Stomach (tissue), 9 donors: ENCODE data around the gene ZNF462. TPM values are rescaled to one million over a fixed set of nuclear protein-coding genes. Genes with fewer than 3 reads are reported as not detected.

Source experiments
- DNase-seq, 2 donors: peaks; one replicate each; pipeline versions ENCODE4 v3.0.0 to v3.0.0-alpha.2; 2013 to 2019
- H3K27ac ChIP-seq, 5 donors: fragments of 200-600 bp in 4 of 5; sonication (generic) in 4 of 5; one replicate each; pipeline ENCODE4 v1.5.1; 2013 to 2019; ENCODE audit warnings: mild to moderate bottlenecking in 1 of 5, moderate library complexity in 1 of 5
- H3K27me3 ChIP-seq, 3 donors: fragments of 200-600 bp; sonication (generic); one replicate each; pipeline ENCODE4 v1.5.1; 2017 to 2019; ENCODE audit warnings: mixed run types in 1 of 3
- H3K36me3 ChIP-seq, 4 donors: fragments of 200-600 bp; sonication (generic); 1 replicate in 3 of 4; 2 replicates in 1 of 4; pipeline ENCODE4 v1.5.1; 2016 to 2019
- H3K4me1 ChIP-seq, 4 donors: fragments of 200-600 bp; sonication (generic); one replicate each; pipeline ENCODE4 v1.5.1; 2016 to 2019
- H3K4me3 ChIP-seq, 4 donors: fragments of 200-600 bp; sonication (generic) in 3 of 4; one replicate each; pipeline ENCODE4 v1.5.1; 2016 to 2019; ENCODE audit warnings: mild to moderate bottlenecking in 1 of 4
- H3K9me3 ChIP-seq, 4 donors: fragments of 200-600 bp; sonication (generic); one replicate each; pipeline ENCODE4 v1.5.1; 2016 to 2019
- CTCF ChIP-seq, 7 experiments: fragments of 450-650 bp in 4 of 7; fragments of 200-600 bp in 3 of 7; sonication (generic) in 3 of 7; IDR thresholded peaks; one replicate each; pipeline ENCODE4 v1.5.1; 2016 to 2019; ENCODE audit warnings: antibody characterized with exemption in 7 of 7, control low read depth in 2 of 7, mild to moderate bottlenecking in 1 of 7
- EP300 ChIP-seq: sonication (generic); formaldehyde crosslinking; IDR thresholded peaks from one replicate; pipeline ENCODE4 v1.6.1; 2017; ENCODE audit warnings: antibody characterized with exemption
- POLR2A ChIP-seq, 4 donors: fragments of 450-650 bp; IDR thresholded peaks; one replicate each; pipeline ENCODE4 v1.6.1; 2016; ENCODE audit warnings: antibody characterized with exemption in 4 of 4, control low read depth in 2 of 4, mild to moderate bottlenecking in 1 of 4, moderate library complexity in 1 of 4
- POLR2AphosphoS5 ChIP-seq, 3 donors: sonication (generic); formaldehyde crosslinking; IDR thresholded peaks; one replicate each; pipeline ENCODE4 v1.6.1; 2016; ENCODE audit warnings: antibody characterized with exemption in 3 of 3
- WGBS, 5 donors: extraction: QIAGEN DNeasy Blood & Tissue Kit in 3 of 5; methylation state at CpG; one replicate each; pipeline versions ENCODE4 v1.1.5 to v1.1.7; 2013 to 2018; 5-methylcytosine and 5-hydroxymethylcytosine counted together
- intact Hi-C: fragments of 100-400 bp; cut with DNase I; formaldehyde crosslinking; loops from one replicate; pipeline ENCODE4 v1.15.1; 2023; ENCODE audit warnings: low total_unique reads
- polyA plus RNA-seq, 3 donors: library from polyadenylated mRNA; stranded (reverse); fragments of 200-250 nt; gene quantifications; one replicate each; pipeline ENCODE4 v1.2.3, GENCODE V29; 2013
- total RNA-seq, 5 donors: library from RNA; depleted of rRNA; stranded (reverse); fragments of >200 nt; gene quantifications; one replicate each; pipeline versions ENCODE4 v1.1.0 to v1.2.3, GENCODE V29; 2014 to 2016
- donor health status: healthy with polysubstance abuse.
- donor health status: Bipolar disorder and iron deficiency.
- donor health status: healthy.

ZNF462 gene
- total and polyA plus RNA-seq, 8 donors, result 0.50 to 60.1 (median 10.1) TPM

DNA sequence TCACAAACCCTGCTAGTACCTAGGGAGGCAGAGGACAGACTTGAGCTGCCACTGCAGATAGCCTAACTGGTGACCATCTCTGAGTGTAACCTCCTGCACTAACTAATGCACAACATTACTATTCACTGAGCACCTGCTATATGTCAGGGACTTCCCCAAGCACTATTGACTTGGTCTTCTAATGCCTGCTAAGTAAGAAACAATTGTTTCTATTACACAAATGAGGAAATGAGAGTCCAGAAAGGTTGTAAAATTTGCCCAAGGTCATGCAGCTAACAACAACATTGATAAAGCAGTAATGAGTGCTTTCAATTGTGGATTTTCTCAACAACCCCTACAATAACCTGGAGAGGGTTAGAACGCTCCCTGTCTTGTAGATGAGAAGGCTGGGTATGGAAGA lies 183.7 kb downstream of the ZNF462 start:
- Histone ChIP-seq H3K4me1 (no peaks in the 10 kb centered on the region), H3K27ac (no peak overlapping the region), H3K27me3 (no peaks in the 10 kb centered on the region), H3K9me3 (no peaks in the 10 kb centered on the region), H3K36me3 (no peaks in the 10 kb centered on the region), H3K4me3 (no peak overlapping the region)
- TF ChIP-seq POLR2A (IDR thresholded peaks at IDR 0.05), result no peak
- no peak for TF ChIP-seq EP300
- TF ChIP-seq POLR2AphosphoS5 (IDR thresholded peaks at IDR 0.05), result no peak
- TF ChIP-seq CTCF (IDR thresholded peaks at IDR 0.05), result no peak
- WGBS, 5 donors, result 86 to 100% (median 96%) methylated on average over 1 of the region's 1 CpG
- intact Hi-C loops, result no loop called here
- no peak for DNase-seq

DNA sequence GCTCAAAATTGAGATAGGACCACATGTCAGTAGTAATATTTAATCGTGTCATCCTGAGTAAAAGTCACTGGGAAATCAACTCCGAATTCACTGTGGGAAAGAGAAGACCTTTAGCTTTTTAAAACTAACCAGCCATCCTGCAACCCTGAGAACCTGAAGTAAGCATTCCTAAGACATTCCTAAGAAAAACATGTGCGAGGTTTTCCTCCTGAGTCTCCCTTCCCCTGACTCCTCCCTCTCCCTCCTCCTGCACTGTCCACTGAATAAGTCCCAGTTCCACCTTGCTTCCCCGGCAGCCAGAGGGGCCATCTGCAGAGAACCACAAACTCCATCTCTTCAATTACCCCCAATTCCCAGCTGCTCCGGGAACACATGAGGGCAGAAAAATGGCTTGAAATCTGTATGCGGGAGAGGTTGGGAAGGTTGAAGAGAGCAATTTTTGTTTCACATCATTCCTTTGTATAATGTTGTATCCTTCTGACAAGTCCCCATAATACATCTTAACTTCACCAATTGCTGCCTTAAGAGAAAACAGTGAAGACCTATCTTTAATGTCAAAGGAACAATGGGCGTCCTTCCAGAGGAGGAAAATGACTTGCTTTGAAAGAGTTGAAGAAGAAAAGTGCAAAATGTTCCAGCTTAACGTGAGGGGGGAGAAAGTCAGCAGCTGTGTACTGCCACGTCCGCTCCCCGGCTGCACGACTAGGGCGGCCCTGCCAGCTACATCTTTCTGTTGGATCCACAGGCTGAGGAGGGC lies 186.3 kb downstream of the ZNF462 start:
- H3K4me1 ChIP-seq, result no peaks in the 10 kb centered on the region
- TF ChIP-seq POLR2A (IDR thresholded peaks at IDR 0.05) (no peak), EP300 (no peak), POLR2AphosphoS5 (IDR thresholded peaks at IDR 0.05) (no peak), CTCF (IDR thresholded peaks at IDR 0.05) (no peak)
- H3K27ac ChIP-seq, result no peak overlapping the region
- no peak overlapping the region for H3K4me3 ChIP-seq
- intact Hi-C loops, result no loop called here
- H3K9me3 ChIP-seq, result no peaks in the 10 kb centered on the region
- no peaks in the 10 kb centered on the region for H3K36me3 ChIP-seq
- 76 to 84% (median 80%) methylated on average over 13 of the region's 13 CpGs for WGBS, 5 donors
- no peaks in the 10 kb centered on the region for H3K27me3 ChIP-seq
- DNase-seq, result no peak

DNA sequence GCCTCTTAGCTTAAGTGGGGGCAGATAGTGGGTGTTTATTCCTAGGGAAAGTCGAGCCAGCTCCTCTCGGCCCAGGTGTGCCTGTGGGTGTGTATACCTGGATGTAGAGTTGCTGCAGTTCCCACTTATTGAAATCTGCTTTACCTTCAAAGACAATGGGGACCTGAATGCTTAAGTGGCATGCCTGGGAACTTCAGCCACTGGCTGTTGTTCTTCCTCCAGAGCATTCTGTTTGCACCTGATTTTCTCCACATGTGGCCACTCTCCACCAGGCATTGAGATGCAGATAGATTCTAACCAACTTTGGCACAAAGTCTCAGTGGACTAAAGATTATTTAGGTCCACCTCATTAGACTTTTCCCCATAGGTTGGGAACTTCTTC lies 186.8 kb downstream of the ZNF462 start:
- Histone ChIP-seq H3K36me3 (no peaks in the 10 kb centered on the region), H3K4me3 (no peak overlapping the region), H3K9me3 (no peaks in the 10 kb centered on the region), H3K27ac (no peak overlapping the region), H3K27me3 (no peaks in the 10 kb centered on the region), H3K4me1 (no peaks in the 10 kb centered on the region)
- intact Hi-C loops, result no loop called here
- no peak for DNase-seq
- no peak for TF ChIP-seq CTCF (IDR thresholded peaks at IDR 0.05)
- 29 to 46% (median 38%) methylated on average over 2 of the region's 2 CpGs for WGBS, 5 donors

DNA sequence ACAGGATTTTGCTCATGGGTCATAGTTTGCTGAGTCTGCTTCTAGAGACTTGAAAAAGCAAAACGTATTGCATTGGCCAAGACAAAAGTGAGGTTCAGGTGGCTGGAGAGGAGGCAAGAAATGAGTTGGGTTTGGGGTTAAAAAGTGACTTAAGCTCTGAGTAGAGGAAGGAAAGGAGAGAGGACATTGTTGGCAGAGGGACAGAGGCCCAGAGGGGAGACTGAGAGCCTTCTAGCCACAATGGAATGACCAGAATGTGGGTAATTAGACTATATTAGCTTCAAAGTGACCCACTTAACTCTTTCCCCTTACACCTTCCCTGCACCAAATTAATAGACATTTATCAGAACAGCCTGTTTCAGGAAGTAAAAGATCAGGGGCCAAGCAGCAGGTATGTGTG lies 188.4 kb downstream of the ZNF462 start:
- Histone ChIP-seq H3K4me3 (no peak overlapping the region), H3K27me3 (no peaks in the 10 kb centered on the region), H3K36me3 (no peaks in the 10 kb centered on the region), H3K4me1 (no peaks in the 10 kb centered on the region), H3K9me3 (no peaks in the 10 kb centered on the region), H3K27ac (no peak overlapping the region)
- intact Hi-C loops, result no loop called here
- TF ChIP-seq EP300 (no peak), POLR2AphosphoS5 (IDR thresholded peaks at IDR 0.05) (no peak), POLR2A (IDR thresholded peaks at IDR 0.05) (no peak), CTCF (IDR thresholded peaks at IDR 0.05) (no peak)
- WGBS, 5 donors, result 59 to 77% (median 72%) methylated on average over 1 of the region's 1 CpG
- no peak for DNase-seq
